ACC112 (cell line): Measurements from ENCODE around the gene SNTG2.

ENCODE experiments used
- H2AFZ ChIP-seq: fragments of 200-600 bp; sonication (generic); one replicate; pipeline ENCODE4 v1.6.0; 2017; ENCODE audit warnings: antibody characterized with exemption, low read length; ENCODE audit not compliant: unreplicated experiment
- H3K27ac ChIP-seq: fragments of 200-600 bp; sonication (generic); 2 replicates; pipeline ENCODE4 v1.5.1; 2014; ENCODE audit warnings: low read depth, mild to moderate bottlenecking, antibody characterized with exemption, low read length, moderate library complexity
- H3K27me3 ChIP-seq: fragments of 200-600 bp; sonication (generic); 2 replicates; pipeline ENCODE4 v1.6.1; 2014; ENCODE audit warnings: mild to moderate bottlenecking, antibody characterized with exemption, low read length, moderate library complexity, mixed read lengths; ENCODE audit not compliant: insufficient read depth
- H3K36me3 ChIP-seq: fragments of 200-600 bp; sonication (generic); 2 replicates; pipeline ENCODE4 v1.6.1; 2016; ENCODE audit warnings: mild to moderate bottlenecking, antibody characterized with exemption, low read length, moderate library complexity, mixed read lengths; ENCODE audit not compliant: insufficient read depth
- H3K4me1 ChIP-seq: fragments of 200-600 bp; sonication (generic); one replicate; pipeline ENCODE4 v1.6.1; 2016; ENCODE audit warnings: low read length, mixed read lengths; ENCODE audit not compliant: insufficient read depth, unreplicated experiment, control insufficient read depth
- H3K4me3 ChIP-seq: fragments of 200-600 bp; sonication (generic); 2 replicates; pipeline ENCODE4 v1.5.1; 2014; ENCODE audit warnings: mild to moderate bottlenecking, low read depth, low read length
- H3K79me2 ChIP-seq: fragments of 200-600 bp; sonication (generic); one replicate; pipeline ENCODE4 v1.6.0; 2016; ENCODE audit warnings: low read length; ENCODE audit not compliant: control insufficient read depth, unreplicated experiment, insufficient read depth

SNTG2 gene

DNA sequence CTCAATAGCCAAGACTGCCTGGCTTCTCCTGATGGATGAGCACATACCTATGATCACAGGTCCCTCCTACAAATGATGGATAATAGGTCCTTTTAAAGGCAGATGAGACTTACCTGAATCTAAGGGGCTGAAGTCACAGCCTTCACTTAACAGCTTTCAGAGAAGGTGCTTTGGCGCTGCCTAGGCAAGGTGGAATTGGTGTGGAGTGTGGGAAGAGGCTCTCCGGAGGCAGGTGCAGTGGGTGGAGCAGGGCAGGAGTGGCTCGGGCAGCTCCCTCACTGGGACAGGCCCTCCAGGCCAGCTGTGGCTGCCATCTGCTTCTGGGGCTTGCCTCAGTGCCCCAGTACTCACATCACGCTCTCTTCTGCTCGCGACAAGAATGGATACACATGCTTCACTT, 363.6 kb downstream of the SNTG2 start:
- Histone ChIP-seq H2AFZ (no peak overlapping the region), H3K27ac (no peak overlapping the region), H3K4me1 (no peaks in the 10 kb centered on the region), H3K36me3 (no peaks in the 10 kb centered on the region), H3K79me2 (no peaks in the 10 kb centered on the region), H3K27me3 (no peaks in the 10 kb centered on the region), H3K4me3 (no peak overlapping the region)

DNA sequence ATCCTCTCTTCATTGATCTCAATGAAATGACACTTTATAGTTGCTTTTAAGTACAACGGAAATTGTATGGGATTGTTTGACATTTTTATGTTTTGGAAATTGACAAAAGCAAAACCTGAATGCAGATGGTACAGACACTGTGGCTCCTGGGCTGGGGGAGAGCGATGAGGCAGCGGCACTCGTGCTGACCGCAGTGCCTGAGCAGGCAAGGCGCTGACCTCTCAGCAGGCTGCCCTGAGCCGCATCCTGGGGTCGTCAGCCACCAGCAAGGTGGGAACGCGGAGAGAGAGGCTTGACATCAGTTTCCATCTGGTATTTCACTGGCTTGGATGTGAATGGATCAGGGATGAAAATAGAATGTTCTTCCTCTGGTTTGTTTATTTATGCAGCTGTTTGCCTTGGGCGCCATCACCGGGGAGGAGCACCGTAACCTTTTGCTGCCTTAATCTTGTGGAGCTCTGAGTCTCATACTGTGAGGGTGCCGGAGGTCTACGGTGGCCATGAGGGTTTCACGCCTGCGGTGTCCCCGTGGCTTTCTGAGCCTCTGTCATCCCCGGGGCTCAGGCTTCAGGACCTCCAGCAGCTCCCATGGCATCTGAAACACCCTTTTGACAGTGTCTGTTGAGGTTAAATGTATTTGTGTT, 367.8 kb downstream of the SNTG2 start:
- H3K36me3 ChIP-seq = no peaks in the 10 kb centered on the region
- no peaks in the 10 kb centered on the region for H3K27me3 ChIP-seq
- no peaks in the 10 kb centered on the region for H3K79me2 ChIP-seq
- H2AFZ ChIP-seq = no peak overlapping the region
- H3K27ac ChIP-seq = no peak overlapping the region
- H3K4me3 ChIP-seq = no peak overlapping the region
- H3K4me1 ChIP-seq = no peaks in the 10 kb centered on the region

DNA sequence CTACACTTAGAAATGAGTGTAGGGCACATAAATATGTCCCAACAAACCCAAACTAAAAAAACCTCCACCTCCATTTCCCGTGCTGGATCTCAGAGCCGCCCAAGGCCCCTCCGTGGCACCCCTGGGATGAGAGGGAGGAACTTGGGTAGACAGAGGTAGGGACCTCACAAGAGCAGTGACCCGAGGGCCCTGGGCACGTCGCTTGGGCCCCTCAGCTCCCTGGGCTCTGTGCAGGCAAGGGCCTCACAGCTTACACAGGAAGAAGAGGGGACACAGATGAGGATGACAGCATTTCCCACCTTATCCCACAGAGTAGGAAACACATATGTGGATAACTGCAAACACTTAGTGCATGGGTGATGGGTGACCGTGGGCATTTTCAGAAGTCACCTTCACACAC, 368.7 kb downstream of the SNTG2 start:
- Histone ChIP-seq H3K4me1 (no peaks in the 10 kb centered on the region), H3K79me2 (no peaks in the 10 kb centered on the region), H3K4me3 (no peak overlapping the region), H3K36me3 (no peaks in the 10 kb centered on the region), H3K27ac (no peak overlapping the region), H3K27me3 (no peaks in the 10 kb centered on the region), H2AFZ (no peak overlapping the region)

DNA sequence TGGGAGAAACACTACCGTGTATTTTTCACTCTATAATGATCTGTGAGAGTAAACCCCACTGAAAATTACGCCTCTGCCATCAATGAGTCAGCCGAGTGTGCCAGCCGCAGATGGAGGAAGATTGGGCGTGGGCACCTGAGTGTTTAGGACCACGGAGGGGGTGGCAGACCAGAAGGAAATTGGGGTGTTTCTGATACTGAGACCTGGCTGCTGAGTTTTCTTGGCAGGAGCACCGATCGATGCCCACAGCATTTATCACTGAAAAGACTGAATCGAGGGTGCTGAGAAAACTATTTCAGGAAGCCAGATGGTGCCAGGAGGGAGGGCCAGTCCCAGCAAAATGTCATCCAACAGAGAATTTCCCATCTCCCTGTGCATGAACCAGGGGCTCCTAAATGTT, 370.7 kb downstream of the SNTG2 start:
- no peak overlapping the region for H3K4me3 ChIP-seq
- H3K36me3 ChIP-seq = no peaks in the 10 kb centered on the region
- H3K4me1 ChIP-seq = no peaks in the 10 kb centered on the region
- no peaks in the 10 kb centered on the region for H3K27me3 ChIP-seq
- no peaks in the 10 kb centered on the region for H3K79me2 ChIP-seq
- no peak overlapping the region for H2AFZ ChIP-seq
- no peak overlapping the region for H3K27ac ChIP-seq

DNA sequence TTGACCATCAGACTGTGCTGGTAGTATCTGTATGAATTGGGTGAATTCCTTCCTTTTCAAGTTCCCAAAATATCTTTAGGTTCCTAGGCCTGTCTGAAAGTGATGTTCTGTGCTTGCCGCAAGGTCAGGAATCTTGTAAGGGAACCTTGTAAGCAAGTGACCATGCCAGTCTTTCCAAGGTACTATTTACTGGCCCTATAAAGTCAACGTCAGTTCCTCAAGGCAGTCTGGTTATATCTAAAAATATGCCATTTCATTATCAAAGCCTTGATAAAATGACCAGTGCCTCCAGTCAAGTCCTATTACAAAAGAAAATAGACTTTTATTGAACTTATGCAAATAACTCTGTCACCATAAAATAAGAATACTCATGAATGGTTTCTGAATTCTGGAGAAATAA, 374.2 kb downstream of the SNTG2 start:
- Histone ChIP-seq H3K79me2 (no peaks in the 10 kb centered on the region), H3K4me1 (no peaks in the 10 kb centered on the region), H3K4me3 (no peak overlapping the region), H2AFZ (no peak overlapping the region), H3K27ac (no peak overlapping the region), H3K36me3 (no peaks in the 10 kb centered on the region), H3K27me3 (no peaks in the 10 kb centered on the region)

DNA sequence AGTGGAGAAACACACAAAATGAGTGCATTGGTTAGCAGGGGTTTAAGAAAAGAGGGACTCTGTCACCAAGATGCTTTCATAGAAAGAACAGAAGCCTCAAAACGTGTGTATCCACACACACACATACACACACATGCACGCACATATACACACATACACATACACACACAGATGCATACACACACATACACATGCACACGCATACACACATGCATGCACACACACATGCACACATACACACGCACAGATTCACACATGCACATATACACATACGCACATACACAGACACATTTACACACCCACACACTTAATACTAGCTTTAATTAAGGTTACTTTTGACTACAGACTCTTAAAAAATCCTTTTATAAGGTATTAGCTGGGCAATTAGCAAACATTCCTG, 378.0 kb downstream of the SNTG2 start:
- H3K79me2 ChIP-seq = no peaks in the 10 kb centered on the region
- H2AFZ ChIP-seq = no peak overlapping the region
- no peaks in the 10 kb centered on the region for H3K4me1 ChIP-seq
- H3K36me3 ChIP-seq = no peaks in the 10 kb centered on the region
- no peak overlapping the region for H3K27ac ChIP-seq
- H3K4me3 ChIP-seq = no peak overlapping the region
- no peaks in the 10 kb centered on the region for H3K27me3 ChIP-seq

DNA sequence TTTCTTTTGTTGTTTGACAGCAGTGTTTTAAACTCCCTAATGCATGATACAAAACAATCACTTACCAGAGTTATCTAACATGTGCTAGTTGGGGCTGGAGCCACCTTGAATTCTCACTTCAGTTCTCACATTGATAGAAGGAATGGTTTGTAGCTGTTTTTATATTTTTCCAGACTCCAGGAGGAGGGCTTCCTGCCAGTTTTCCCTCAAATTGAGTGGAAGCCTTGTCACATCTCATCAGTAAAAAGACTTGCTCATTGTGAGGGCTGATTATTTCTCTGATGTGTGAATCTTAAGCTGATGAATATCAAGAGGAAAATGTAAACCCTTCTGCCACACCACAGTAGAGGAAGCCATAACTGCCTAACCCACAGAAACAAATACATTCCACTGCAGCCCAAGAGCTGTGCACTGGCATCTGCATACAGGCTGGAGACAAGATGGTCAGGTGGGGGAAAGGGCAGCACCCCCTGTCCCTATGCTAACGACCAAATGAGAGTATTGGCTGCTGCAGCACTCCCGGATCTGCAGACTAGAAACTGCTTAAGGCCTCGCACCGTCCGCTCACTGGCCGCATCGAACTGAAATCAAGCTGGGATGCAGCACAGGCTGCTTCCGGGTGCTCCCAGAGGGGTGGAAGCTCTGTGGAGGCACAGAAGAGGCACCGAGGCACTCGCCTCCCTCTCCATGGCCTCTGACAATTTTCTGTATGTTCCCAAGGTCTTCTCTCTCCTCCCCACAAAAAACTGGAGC, 388.9 kb downstream of the SNTG2 start:
- Histone ChIP-seq H3K4me1 (no peaks in the 10 kb centered on the region), H3K4me3 (no peak overlapping the region), H3K36me3 (no peaks in the 10 kb centered on the region), H3K27me3 (no peaks in the 10 kb centered on the region), H3K27ac (no peak overlapping the region), H3K79me2 (no peaks in the 10 kb centered on the region), H2AFZ (no peak overlapping the region)

DNA sequence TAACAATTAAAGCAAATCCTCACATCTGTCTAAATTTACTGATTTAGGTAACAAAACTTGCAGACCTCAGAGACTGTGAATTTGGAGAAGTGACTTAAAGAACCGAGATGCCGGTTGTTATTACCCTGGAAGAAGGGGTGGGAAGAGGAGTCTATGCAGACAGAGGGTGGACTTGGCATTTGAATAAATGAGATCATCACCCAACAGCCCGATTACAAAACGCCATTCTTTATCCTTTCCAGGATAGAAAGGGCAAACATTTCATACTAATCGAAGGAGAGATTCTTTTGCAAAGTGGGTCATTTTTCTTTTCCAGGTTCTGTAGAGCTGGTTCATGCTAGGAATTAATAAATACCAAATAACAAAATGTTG, 389.5 kb downstream of the SNTG2 start:
- H3K4me3 ChIP-seq = no peak overlapping the region
- H3K36me3 ChIP-seq = no peaks in the 10 kb centered on the region
- H2AFZ ChIP-seq = no peak overlapping the region
- no peaks in the 10 kb centered on the region for H3K79me2 ChIP-seq
- no peaks in the 10 kb centered on the region for H3K27me3 ChIP-seq
- H3K27ac ChIP-seq = no peak overlapping the region
- no peaks in the 10 kb centered on the region for H3K4me1 ChIP-seq

DNA sequence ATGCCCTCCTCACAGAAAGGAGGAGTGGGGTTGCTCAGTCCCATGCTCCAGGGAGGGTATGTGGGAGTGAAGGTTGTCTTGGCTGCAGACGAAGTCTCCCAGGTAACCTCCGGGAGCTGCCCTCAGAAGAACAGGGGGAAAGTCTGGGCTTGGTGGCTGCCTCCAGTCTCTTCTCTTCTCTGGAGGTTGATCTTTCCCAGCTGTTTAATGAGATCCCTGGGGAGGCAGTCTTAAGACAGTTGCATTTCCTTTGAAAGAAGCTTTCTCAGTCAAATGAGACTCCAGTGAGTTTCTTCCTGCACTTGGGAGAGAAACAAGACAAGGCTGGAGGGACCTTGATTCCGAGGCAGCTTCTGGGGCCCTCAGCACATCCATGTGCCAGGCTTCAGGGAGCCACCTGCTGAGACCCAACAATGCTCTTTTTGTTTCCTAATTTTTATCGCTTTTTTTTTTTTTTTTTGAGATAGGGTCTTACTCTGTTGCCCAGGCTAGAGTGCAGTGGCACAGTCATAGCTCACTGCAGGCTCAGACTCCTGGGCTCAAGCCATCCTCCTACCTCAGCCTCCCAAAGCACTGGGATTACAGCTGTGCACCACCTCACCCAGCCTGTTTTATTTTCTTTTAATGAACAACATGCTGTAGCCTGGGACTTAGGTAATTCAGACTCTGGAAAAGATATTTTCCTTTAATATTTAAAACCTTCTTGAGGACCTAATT, 390.9 kb downstream of the SNTG2 start:
- Histone ChIP-seq H2AFZ (no peak overlapping the region), H3K27me3 (no peaks in the 10 kb centered on the region), H3K27ac (no peak overlapping the region), H3K4me1 (no peaks in the 10 kb centered on the region), H3K4me3 (no peak overlapping the region), H3K79me2 (no peaks in the 10 kb centered on the region), H3K36me3 (no peaks in the 10 kb centered on the region)

DNA sequence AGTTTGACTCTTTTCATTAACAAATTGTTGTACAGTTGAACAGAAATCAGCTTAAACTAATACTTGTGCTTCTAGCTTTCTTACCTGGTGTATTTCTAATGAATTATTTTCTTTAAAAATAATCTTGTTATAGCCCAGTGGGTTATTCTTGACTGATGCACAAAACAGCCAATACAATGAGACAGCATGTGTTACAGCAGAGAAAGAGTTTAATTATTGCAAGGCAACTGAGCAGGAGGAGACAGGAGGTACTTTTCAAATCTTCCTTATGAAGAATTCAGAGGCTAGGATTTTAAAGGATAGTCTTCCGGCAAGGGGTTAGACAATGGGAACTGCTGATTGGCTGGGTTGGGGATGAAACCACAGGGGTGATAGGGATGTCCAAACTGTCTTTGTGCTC, 398.1 kb downstream of the SNTG2 start:
- H3K79me2 ChIP-seq = no peaks in the 10 kb centered on the region
- no peaks in the 10 kb centered on the region for H3K4me1 ChIP-seq
- H3K36me3 ChIP-seq = no peaks in the 10 kb centered on the region
- no peak overlapping the region for H3K4me3 ChIP-seq
- no peak overlapping the region for H2AFZ ChIP-seq
- H3K27ac ChIP-seq = no peak overlapping the region
- H3K27me3 ChIP-seq = no peaks in the 10 kb centered on the region

DNA sequence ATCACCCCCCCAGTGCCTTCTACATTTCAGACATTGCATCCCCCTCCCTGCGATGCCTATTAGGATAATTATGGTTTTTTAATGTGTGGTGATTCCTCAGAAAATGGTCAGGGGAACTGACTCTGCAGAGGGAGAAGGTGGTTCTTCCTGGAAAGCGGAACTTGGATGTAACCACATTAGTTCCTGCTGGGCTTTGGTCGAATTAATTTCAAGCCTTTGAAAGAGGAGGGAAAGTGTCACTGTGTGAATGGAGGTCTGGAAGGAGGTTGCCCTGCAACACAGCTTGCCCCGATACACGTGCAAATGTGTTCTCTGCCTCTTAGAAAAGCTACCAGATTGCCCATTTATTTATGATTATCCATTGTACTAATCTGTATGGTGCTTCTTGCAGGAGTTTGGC, 399.5 kb downstream of the SNTG2 start:
- Histone ChIP-seq H3K4me3 (no peak overlapping the region), H3K27ac (no peak overlapping the region), H3K27me3 (no peaks in the 10 kb centered on the region), H3K36me3 (no peaks in the 10 kb centered on the region), H3K79me2 (no peaks in the 10 kb centered on the region), H2AFZ (no peak overlapping the region), H3K4me1 (no peaks in the 10 kb centered on the region)
